Measurements from ENCODE around the gene MECR. TPM values are rescaled to one million over a fixed set of nuclear protein-coding genes. Genes with fewer than 3 reads are reported as not detected.

Gene MECR
- total RNA-seq, 1 donor from 2014 or later, result 28.7 TPM

DNA sequence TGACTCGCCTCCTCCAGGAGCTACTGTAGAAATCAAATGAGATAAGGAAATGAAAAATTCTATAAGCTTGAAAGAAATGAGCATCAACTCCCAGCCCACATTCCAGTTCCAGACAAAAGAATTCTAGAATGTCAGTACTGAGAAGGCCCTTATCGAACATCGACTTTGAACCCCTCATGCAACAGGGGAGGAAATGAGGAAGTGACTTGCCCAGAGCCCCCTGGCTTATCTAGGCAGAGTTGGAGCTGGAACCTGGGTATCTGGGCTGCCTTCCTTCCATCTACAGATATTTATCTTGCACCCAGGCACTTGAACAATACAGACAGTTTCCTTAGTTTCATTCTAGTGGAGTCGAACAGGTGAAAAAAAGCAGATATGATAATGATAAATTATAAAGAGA lies 22.3 kb downstream of the MECR start:
- no peak for DNase-seq (ENCODE audit: extremely low spot score, unreplicated experiment)
- Mint-ChIP-seq H3K27me3 (no peaks in the 10 kb centered on the region), H3K4me1 (ENCODE audit: unreplicated experiment) (no peaks in the 10 kb centered on the region), H3K27ac (peak overlapping the region; percentile 5), H3K36me3 (peaks cover 10% of the 10 kb centered on the region), H3K9me3 (no peaks in the 10 kb centered on the region), H3K4me3 (no peak overlapping the region)
- TF ChIP-seq, protein P1, sequence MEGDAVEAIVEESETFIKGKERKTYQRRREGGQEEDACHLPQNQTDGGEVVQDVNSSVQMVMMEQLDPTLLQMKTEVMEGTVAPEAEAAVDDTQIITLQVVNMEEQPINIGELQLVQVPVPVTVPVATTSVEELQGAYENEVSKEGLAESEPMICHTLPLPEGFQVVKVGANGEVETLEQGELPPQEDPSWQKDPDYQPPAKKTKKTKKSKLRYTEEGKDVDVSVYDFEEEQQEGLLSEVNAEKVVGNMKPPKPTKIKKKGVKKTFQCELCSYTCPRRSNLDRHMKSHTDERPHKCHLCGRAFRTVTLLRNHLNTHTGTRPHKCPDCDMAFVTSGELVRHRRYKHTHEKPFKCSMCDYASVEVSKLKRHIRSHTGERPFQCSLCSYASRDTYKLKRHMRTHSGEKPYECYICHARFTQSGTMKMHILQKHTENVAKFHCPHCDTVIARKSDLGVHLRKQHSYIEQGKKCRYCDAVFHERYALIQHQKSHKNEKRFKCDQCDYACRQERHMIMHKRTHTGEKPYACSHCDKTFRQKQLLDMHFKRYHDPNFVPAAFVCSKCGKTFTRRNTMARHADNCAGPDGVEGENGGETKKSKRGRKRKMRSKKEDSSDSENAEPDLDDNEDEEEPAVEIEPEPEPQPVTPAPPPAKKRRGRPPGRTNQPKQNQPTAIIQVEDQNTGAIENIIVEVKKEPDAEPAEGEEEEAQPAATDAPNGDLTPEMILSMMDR (conservative IDR thresholded peaks at IDR 0.05), result no peak

DNA sequence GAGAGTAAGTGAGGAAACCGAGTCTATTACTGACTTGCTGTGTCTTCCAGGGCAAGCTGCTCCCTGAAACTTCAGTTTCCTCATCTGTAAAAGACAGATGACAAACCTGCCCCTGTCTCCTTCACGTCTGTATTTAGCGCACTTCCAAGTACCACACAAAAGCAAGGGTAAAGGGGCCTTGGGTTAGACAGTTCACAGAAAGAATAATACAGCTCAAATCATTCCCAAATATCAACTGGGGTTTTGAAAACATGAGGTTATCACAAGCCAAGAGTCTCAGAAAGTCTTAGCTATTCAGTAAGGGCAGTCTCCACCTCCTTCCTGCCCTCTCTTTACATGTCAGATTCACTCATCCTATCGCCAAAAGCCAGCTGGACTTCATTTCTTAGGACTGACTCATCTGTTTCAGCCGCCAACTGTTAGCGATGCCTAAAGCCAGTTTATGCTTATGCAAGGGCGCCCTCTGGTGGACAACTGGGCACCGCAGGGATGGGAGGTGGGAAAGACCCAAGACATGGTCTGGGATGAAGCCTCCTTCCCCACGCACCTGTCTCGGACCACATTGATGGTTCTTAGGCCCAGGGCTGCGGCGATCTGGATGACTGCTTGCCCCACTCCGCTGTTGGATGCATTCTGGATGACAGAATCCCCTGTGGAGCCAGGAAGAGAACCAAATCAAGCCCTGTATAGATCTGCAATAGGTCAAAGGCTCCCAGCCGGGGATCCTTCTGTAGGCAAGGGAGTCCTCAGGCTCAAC lies 28.0 kb downstream of the MECR start:
- no peaks in the 10 kb centered on the region for H3K9me3 Mint-ChIP-seq
- peaks cover 8% of the 10 kb centered on the region for H3K4me1 Mint-ChIP-seq (ENCODE audit: unreplicated experiment)
- H3K27ac Mint-ChIP-seq, result peak overlapping the region; percentile 97
- H3K36me3 Mint-ChIP-seq, result peaks cover 4% of the 10 kb centered on the region
- TF ChIP-seq, protein P1 (conservative IDR thresholded peaks at IDR 0.05), result peak; percentile 98
- H3K4me3 Mint-ChIP-seq, result peak overlapping the region; percentile 61
- DNase-seq (ENCODE audit: extremely low spot score, unreplicated experiment), result peak; percentile 93
- H3K27me3 Mint-ChIP-seq, result no peaks in the 10 kb centered on the region

DNA sequence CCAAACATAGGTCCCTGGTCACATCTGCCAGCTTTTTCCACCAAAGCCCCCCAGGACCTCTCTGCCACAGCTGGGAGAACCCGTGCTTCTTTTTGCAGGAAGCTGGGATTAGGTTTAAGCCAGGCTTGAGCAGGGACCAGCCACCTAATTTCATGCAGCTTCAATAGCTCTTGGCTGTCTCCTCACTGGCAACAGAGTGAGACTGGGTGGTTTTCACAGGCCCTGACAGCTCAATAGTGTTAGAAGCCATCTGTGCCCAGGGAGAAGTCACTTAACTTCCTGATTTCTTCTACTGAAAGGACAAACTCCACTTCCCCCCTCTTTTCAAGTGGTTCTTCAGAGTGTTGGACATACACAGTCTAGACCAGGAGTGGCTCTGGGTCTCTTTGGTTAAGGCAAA lies 28.7 kb downstream of the MECR start:
- H3K9me3 Mint-ChIP-seq, result no peaks in the 10 kb centered on the region
- TF ChIP-seq, protein P1 (conservative IDR thresholded peaks at IDR 0.05), result no peak
- no peaks in the 10 kb centered on the region for H3K27me3 Mint-ChIP-seq
- DNase-seq (ENCODE audit: extremely low spot score, unreplicated experiment), result no peak
- H3K36me3 Mint-ChIP-seq, result peaks cover 8% of the 10 kb centered on the region
- H3K4me1 Mint-ChIP-seq (ENCODE audit: unreplicated experiment), result peaks cover 8% of the 10 kb centered on the region
- no peak overlapping the region for H3K4me3 Mint-ChIP-seq
- H3K27ac Mint-ChIP-seq, result peak overlapping the region; percentile 97

DNA sequence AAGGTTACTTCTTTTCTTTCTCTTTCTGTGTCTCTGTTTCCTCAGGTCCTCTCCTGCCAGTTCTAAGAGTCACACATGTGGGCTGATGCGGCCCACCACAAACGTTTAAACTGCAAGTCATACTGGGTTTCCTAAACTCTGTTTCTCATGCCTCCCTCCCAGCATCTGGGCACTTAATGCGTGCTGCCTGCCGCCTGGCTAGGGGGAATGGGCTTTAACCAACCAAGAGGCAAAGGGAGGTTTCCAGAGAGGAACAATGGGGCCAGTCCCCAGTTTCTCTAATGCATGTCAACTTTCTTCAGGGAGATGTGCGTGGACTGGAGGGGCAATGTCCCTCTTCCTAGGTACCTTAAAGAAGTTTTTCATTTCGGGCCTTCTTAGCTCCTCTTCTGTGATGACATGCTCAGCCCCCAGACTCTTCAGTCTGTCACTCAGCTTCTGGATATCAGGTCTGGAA lies 29.1 kb downstream of the MECR start:
- DNase-seq (ENCODE audit: extremely low spot score, unreplicated experiment), result no peak
- Mint-ChIP-seq H3K9me3 (no peaks in the 10 kb centered on the region), H3K4me3 (no peak overlapping the region), H3K4me1 (ENCODE audit: unreplicated experiment) (peaks cover 8% of the 10 kb centered on the region), H3K27me3 (no peaks in the 10 kb centered on the region), H3K27ac (no peak overlapping the region), H3K36me3 (peaks cover 8% of the 10 kb centered on the region)
- TF ChIP-seq, protein P1 (conservative IDR thresholded peaks at IDR 0.05), result no peak

DNA sequence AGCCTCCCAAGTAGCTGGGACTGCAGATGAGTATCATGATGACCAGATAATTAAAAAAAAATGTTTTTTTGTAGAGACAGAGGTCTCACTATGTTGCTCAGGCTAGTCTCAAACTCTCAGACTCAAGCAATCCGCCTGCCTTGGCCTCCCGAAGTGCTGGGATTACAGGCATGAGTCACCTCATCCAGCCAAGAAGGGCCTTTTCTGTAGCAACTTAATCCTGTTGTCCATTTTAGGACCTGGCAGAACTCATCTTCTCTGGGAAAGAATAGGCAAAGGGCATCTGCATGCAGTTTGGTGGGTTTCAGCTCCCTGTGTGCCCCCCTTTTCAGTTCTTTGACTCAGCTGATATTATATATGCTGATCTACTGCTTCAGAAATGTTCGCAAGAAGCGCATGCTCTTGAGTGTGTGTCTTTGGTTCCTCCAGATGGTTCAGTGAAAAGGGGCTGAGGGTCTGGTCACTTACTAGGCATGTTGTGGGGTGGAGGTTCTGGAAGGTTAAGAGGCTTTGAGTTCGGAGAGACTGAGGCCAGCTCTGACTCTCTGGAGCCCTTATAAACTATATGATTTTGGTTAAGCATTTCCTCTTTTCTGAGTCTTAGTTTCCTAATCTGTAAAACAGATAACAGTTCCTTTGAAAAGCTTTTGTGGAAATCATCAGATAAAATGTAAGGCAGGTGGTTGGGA lies 29.7 kb downstream of the MECR start:
- Mint-ChIP-seq H3K27ac (peak overlapping the region; percentile 9), H3K9me3 (no peaks in the 10 kb centered on the region), H3K36me3 (peaks cover 8% of the 10 kb centered on the region), H3K4me3 (no peak overlapping the region), H3K27me3 (no peaks in the 10 kb centered on the region), H3K4me1 (ENCODE audit: unreplicated experiment) (peaks cover 8% of the 10 kb centered on the region)
- DNase-seq (ENCODE audit: extremely low spot score, unreplicated experiment), result no peak
- TF ChIP-seq, protein P1 (conservative IDR thresholded peaks at IDR 0.05), result no peak

Measured in type B pancreatic cell (in vitro differentiated cells).